ENCODE results near the gene FBXO22.

DNA sequence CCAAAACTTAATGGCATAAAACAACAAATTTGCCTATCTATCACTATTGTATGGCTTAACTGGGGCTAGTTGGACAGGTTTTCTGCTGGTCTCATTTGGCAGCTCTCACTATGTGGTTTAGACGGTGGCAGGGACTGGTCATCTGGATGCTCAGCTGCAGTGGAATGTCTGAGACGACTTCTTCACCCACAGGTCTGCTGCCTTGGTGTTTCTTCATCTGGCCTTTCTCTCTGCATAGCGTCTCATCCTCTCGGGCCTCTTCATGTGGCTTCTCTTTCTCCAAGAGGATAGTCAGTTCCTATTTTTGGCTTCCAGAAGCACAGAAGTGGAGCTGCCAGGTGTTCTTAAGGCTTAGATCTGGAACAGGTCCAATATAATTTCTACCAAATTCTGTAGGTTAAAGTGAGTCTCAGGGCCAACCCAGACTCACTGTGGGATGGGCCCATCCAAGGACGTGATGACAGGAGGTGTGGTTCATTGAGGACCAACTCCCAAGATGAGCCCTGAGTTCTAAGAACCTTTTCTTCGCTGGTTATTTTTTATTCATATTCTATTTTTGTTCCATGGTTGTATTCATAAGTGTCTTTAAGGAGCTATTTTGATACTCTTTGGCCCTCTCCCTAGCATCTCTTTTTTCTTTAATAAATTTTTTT is 41.8 kb upstream of the FBXO22 start:
- TF ChIP-seq, protein P1, sequence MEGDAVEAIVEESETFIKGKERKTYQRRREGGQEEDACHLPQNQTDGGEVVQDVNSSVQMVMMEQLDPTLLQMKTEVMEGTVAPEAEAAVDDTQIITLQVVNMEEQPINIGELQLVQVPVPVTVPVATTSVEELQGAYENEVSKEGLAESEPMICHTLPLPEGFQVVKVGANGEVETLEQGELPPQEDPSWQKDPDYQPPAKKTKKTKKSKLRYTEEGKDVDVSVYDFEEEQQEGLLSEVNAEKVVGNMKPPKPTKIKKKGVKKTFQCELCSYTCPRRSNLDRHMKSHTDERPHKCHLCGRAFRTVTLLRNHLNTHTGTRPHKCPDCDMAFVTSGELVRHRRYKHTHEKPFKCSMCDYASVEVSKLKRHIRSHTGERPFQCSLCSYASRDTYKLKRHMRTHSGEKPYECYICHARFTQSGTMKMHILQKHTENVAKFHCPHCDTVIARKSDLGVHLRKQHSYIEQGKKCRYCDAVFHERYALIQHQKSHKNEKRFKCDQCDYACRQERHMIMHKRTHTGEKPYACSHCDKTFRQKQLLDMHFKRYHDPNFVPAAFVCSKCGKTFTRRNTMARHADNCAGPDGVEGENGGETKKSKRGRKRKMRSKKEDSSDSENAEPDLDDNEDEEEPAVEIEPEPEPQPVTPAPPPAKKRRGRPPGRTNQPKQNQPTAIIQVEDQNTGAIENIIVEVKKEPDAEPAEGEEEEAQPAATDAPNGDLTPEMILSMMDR (optimal IDR thresholded peaks at IDR 0.05 in 1 of 3, IDR thresholded peaks at IDR 0.05 in 1 of 3, conservative IDR thresholded peaks at IDR 0.05 in 1 of 3; ENCODE audit: extremely low read depth in 1 of 3, insufficient read depth in 2 of 3, low read length in 3 of 3) = no peak
- TF ChIP-seq EZH2 (IDR thresholded peaks at IDR 0.05; ENCODE audit: low read length) = no peak

All from keratinocyte (primary cell).